HCT116 (cell line): Measurements from ENCODE around the gene PGS1. TPM values are rescaled to one million over a fixed set of nuclear protein-coding genes. Genes with fewer than 3 reads are reported as not detected.

Source experiments
- ATAC-seq: fragments of 200-7000 bp; cut with Tn5 transposase; 2 replicates; pipeline ENCODE4 v1.9.1; 2020; ENCODE audit warnings: mild to moderate bottlenecking, moderate library complexity
- BruUV-seq: library from RNA; stranded (reverse); fragments of 400-500 nt; replicated peaks from 2 replicates; lab custom pipeline; 2021; lab: Mats Ljungman, UMichigan
- CTCF ChIA-PET: fragments of 300-600 bp; sonication (Branson Sonifier 250); formaldehyde crosslinking; loops from one replicate; lab custom pipeline; 2021; ENCODE audit warnings: antibody characterized with exemption; lab: Charles Lee
- POLR2A ChIA-PET: fragments of 300-600, 350-600 bp; sonication (Branson Sonifier 250); formaldehyde crosslinking; loops from one replicate; lab custom pipeline; 2021; ENCODE audit warnings: antibody characterized with exemption; lab: Charles Lee
- RAD21 ChIA-PET, 2 experiments: fragments of 300-600 bp; sonication (Branson Sonifier 250); formaldehyde crosslinking; loops; one replicate each; lab custom pipeline; 2023; ENCODE audit warnings: low total read pairs in 2 of 2; ENCODE audit not compliant: uncharacterized antibody in 2 of 2, unreplicated experiment in 2 of 2, low non-redundant PET in 1 of 2; lab: Charles Lee
- DNase-seq: peaks from one replicate; pipeline ENCODE4 v3.0.0-alpha.2; 2010; ENCODE audit warnings: low read depth, low spot score
- H2AFZ ChIP-seq: fragments of 200-600 bp; shearing (Covaris generic), sonication (generic); 2 replicates; pipeline ENCODE4 v1.6.1; 2017; ENCODE audit warnings: low read depth, mixed run types, mixed read lengths, antibody characterized with exemption, low read length; ENCODE audit not compliant: poor library complexity, severe bottlenecking
- H3K27ac ChIP-seq: 2 replicates; pipeline ENCODE4 v1.5.1; 2012; ENCODE audit warnings: low read depth, low read length
- H3K27me3 ChIP-seq: fragments of 200-600 bp; sonication (generic); 2 replicates; pipeline ENCODE4 v1.6.1; 2016; ENCODE audit warnings: mixed run types, low read length, mixed read lengths; ENCODE audit not compliant: insufficient read depth
- H3K36me3 ChIP-seq, 2 experiments: fragments of 200-500 bp in 1 of 2; fragments of 200-600 bp in 1 of 2; sonication (Bioruptor generic) in 1 of 2; sonication (generic) in 1 of 2; 2 replicates each; pipeline versions ENCODE4 v1.5.1 to v1.6.1; 2014 to 2016; ENCODE audit warnings: low read length in 2 of 2, inconsistent platforms in 1 of 2, mixed read lengths in 1 of 2, mixed run types in 1 of 2; ENCODE audit not compliant: insufficient read depth in 2 of 2, control insufficient read depth in 1 of 2
- H3K4me1 ChIP-seq, 2 experiments: fragments of 200-600 bp in 1 of 2; sonication (generic) in 1 of 2; 2 replicates each; pipeline versions ENCODE4 v1.5.1 to v1.6.1; 2012 to 2017; ENCODE audit warnings: low read length in 2 of 2, inconsistent platforms in 1 of 2, mild to moderate bottlenecking in 1 of 2, mixed read lengths in 1 of 2, mixed run types in 1 of 2, moderate library complexity in 1 of 2; ENCODE audit not compliant: insufficient read depth in 2 of 2, control insufficient read depth in 1 of 2
- H3K4me2 ChIP-seq: fragments of 200-600 bp; sonication (generic); 2 replicates; pipeline ENCODE4 v1.6.1; 2017; ENCODE audit warnings: mixed run types, low read length, mixed read lengths
- H3K4me3 ChIP-seq, 2 experiments: fragments of 200-600 bp in 1 of 2; sonication (generic) in 1 of 2; replicated peaks in 1 of 2; 2 replicates each; pipeline ENCODE4 v1.5.1; 2011 to 2016; ENCODE audit warnings: low read length in 2 of 2, control low read depth in 1 of 2, low read depth in 1 of 2, mild to moderate bottlenecking in 1 of 2, mixed read lengths in 1 of 2, mixed run types in 1 of 2
- H3K79me2 ChIP-seq: fragments of 200-600 bp; sonication (generic); 2 replicates; pipeline ENCODE4 v1.6.1; 2017; ENCODE audit warnings: mild to moderate bottlenecking, mixed run types, low read length, moderate library complexity, mixed read lengths; ENCODE audit not compliant: insufficient read depth
- H3K9ac ChIP-seq: fragments of 200-600 bp; sonication (generic); 2 replicates; pipeline ENCODE4 v1.6.1; 2016; ENCODE audit warnings: low read length, mixed read lengths
- H3K9me2 ChIP-seq: fragments of 200-600 bp; sonication (generic), shearing (Covaris generic); 2 replicates; pipeline ENCODE4 v1.6.1; 2017; ENCODE audit warnings: mixed run types, mild to moderate bottlenecking, moderate library complexity; ENCODE audit not compliant: insufficient read depth
- H3K9me3 ChIP-seq, 2 experiments: fragments of 200-500 bp in 1 of 2; fragments of 200-600 bp in 1 of 2; sonication (Bioruptor generic) in 1 of 2; sonication (generic) in 1 of 2; 2 replicates each; pipeline ENCODE4 v1.6.1; 2014 to 2017; ENCODE audit warnings: low read length in 2 of 2, mixed read lengths in 2 of 2, inconsistent platforms in 1 of 2, low read depth in 1 of 2, mild to moderate bottlenecking in 1 of 2, mixed run types in 1 of 2, moderate library complexity in 1 of 2; ENCODE audit not compliant: control insufficient read depth in 1 of 2, insufficient read depth in 1 of 2
- H4K20me1 ChIP-seq: fragments of 200-600 bp; sonication (generic), shearing (Covaris generic); 2 replicates; pipeline ENCODE4 v1.6.1; 2017; ENCODE audit warnings: mixed run types, mild to moderate bottlenecking, moderate library complexity; ENCODE audit not compliant: insufficient read depth
- ATF3 ChIP-seq: IDR thresholded peaks from 2 replicates; pipeline ENCODE4 v1.6.1; 2012
- CEBPB ChIP-seq: IDR thresholded peaks from 2 replicates; pipeline ENCODE4 v1.6.1; 2012; ENCODE audit warnings: low read depth
- EGR1 ChIP-seq: IDR thresholded peaks from 2 replicates; pipeline ENCODE4 v1.6.1; 2012; ENCODE audit warnings: low read depth
- ELF1 ChIP-seq: IDR thresholded peaks from 2 replicates; pipeline ENCODE4 v1.6.1; 2012; ENCODE audit warnings: low read depth, borderline replicate concordance
- EZH2 ChIP-seq: fragments of 200-600 bp; sonication (generic); IDR thresholded peaks from 2 replicates; pipeline ENCODE4 v1.6.1; 2017; ENCODE audit warnings: antibody characterized with exemption, mixed run types
- EZH2phosphoT487 ChIP-seq: fragments of 200-600 bp; IDR thresholded peaks from 2 replicates; pipeline ENCODE4 v1.6.1; 2018; ENCODE audit warnings: antibody characterized with exemption, borderline replicate concordance
- MAX ChIP-seq: IDR thresholded peaks from 2 replicates; pipeline ENCODE4 v1.6.1; 2012
- POLR2A ChIP-seq: IDR thresholded peaks from 2 replicates; pipeline ENCODE4 v1.7.0; 2011; ENCODE audit warnings: borderline replicate concordance; ENCODE audit not compliant: insufficient read depth, insufficient read length; ENCODE audit errors: extremely low read depth
- RAD21 ChIP-seq: IDR thresholded peaks from 2 replicates; pipeline ENCODE4 v1.6.1; 2012; ENCODE audit warnings: low read depth, mild to moderate bottlenecking
- REST ChIP-seq: IDR thresholded peaks from 2 replicates; pipeline ENCODE4 v1.6.1; 2012; ENCODE audit warnings: low read depth
- SP1 ChIP-seq: IDR thresholded peaks from 2 replicates; pipeline ENCODE4 v1.6.1; 2012; ENCODE audit warnings: low read depth
- TCF7L2 ChIP-seq: IDR thresholded peaks from 2 replicates; pipeline ENCODE4 v1.7.0; 2011; ENCODE audit warnings: borderline replicate concordance, inconsistent platforms; ENCODE audit not compliant: insufficient read depth, insufficient read length; ENCODE audit errors: extremely low read depth
- YY1 ChIP-seq: IDR thresholded peaks from 2 replicates; pipeline ENCODE4 v1.6.1; 2011; ENCODE audit warnings: low read length, low read depth, moderate library complexity, mild to moderate bottlenecking; ENCODE audit not compliant: insufficient replicate concordance; ENCODE audit errors: extremely low read depth
- ZFX ChIP-seq: fragments of 450-650 bp; IDR thresholded peaks from 2 replicates; pipeline ENCODE4 v1.6.1; 2017
- ZNF274 ChIP-seq: fragments of 200-500 bp; sonication (Bioruptor generic); IDR thresholded peaks from 2 replicates; pipeline ENCODE4 v1.6.1; 2014; ENCODE audit warnings: mild to moderate bottlenecking, low read depth, low read length, inconsistent platforms
- intact Hi-C: fragments of 100-400 bp; cut with micrococcal nuclease; formaldehyde crosslinking; loops from 2 replicates; pipeline ENCODE4 v1.10.0; 2022
- total RNA-seq: library from RNA; stranded (reverse); gene quantifications from one replicate; pipeline ENCODE4 v1.2.1, GENCODE V29; 2021; ENCODE audit not compliant: unreplicated experiment

The PGS1 gene
- total RNA-seq, 1 experiment from 2014 or later, result 44.4 TPM

- DNase-seq (no peak), ATAC-seq (no peak)
- Histone ChIP-seq H3K9ac (no peak overlapping the region), H3K4me1 (peaks cover 6 to 9% of the 10 kb centered on the region in 2 experiments; a peak in 3 of 4 replicates), H4K20me1 (no peaks in the 10 kb centered on the region), H3K27me3 (no peaks in the 10 kb centered on the region), H2AFZ (no peak overlapping the region), H3K27ac (no peak overlapping the region), H3K4me3 (no peak overlapping the region), H3K36me3 (no peaks in the 10 kb centered on the region), H3K9me2 (no peaks in the 10 kb centered on the region), H3K9me3 (no peaks in the 10 kb centered on the region), H3K79me2 (no peaks in the 10 kb centered on the region), H3K4me2 (no peak overlapping the region)
- BruUV-seq, result no TSS peak
- intact Hi-C loops, result no loop called here
- ChIA-PET POLR2A (no interaction called here), CTCF (interaction anchor here (2.1 kb wide), 1 partner anchor 9 kb away, joined by 15 read pairs; no protein-coding TSS in a partner anchor), RAD21 (interaction anchor here in 1 of 2 experiments (0.6 kb wide), 1 partner anchor 19 kb away, joined by 3 read pairs; no protein-coding TSS in a partner anchor)
- no peak for TF ChIP-seq SP1
- TF ChIP-seq ELF1, result no peak
- TF ChIP-seq ATF3, result no peak
- TF ChIP-seq ZFX, result no peak
- no peak for TF ChIP-seq ZNF274
- TF ChIP-seq EZH2, result no peak
- no peak for TF ChIP-seq YY1
Observed at GRCh38 chr17:78369791-78370381, 8.6 kb upstream of the PGS1 start.

GRCh38 chr17:78371056-78371455 lies 7.4 kb upstream of the PGS1 start:
- H3K27me3 ChIP-seq, result no peaks in the 10 kb centered on the region
- DNase-seq (no peak), ATAC-seq (no peak)
- H3K9me3 ChIP-seq, result no peaks in the 10 kb centered on the region
- BruUV-seq, result no TSS peak
- H3K9me2 ChIP-seq, result no peaks in the 10 kb centered on the region
- no peak overlapping the region for H3K4me3 ChIP-seq
- no peak overlapping the region for H3K9ac ChIP-seq
- no peaks in the 10 kb centered on the region for H3K79me2 ChIP-seq
- H2AFZ ChIP-seq, result no peak overlapping the region
- TF ChIP-seq RAD21 (no peak), TCF7L2 (no peak), CEBPB (no peak), EGR1 (no peak), EZH2phosphoT487 (no peak), POLR2A (no peak), SP1 (no peak), YY1 (no peak), MAX (no peak), REST (no peak)
- ChIA-PET RAD21 (interaction anchor here in 1 of 2 experiments (0.7 kb wide), 1 partner anchor 352 kb away, joined by 3 read pairs; no protein-coding TSS in a partner anchor), POLR2A (no interaction called here), CTCF (interaction anchor here (2.1 kb wide), 1 partner anchor 10 kb away, joined by 15 read pairs; no protein-coding TSS in a partner anchor)
- H3K4me1 ChIP-seq, result peaks cover 3 to 5% of the 10 kb centered on the region in 2 experiments; a peak in 2 of 4 replicates
- no peak overlapping the region for H3K27ac ChIP-seq
- intact Hi-C loops, result no loop called here
- no peak overlapping the region for H3K4me2 ChIP-seq
- no peaks in the 10 kb centered on the region for H4K20me1 ChIP-seq
- no peaks in the 10 kb centered on the region for H3K36me3 ChIP-seq
